ENCODE results near the gene TNFAIP2.

GRCh38 chr14:103085106-103086091 is 37.9 kb upstream of the TNFAIP2 start:
- peak; percentile 53 for TF ChIP-seq CTCF (IDR thresholded peaks at IDR 0.05)
- no peak for TF ChIP-seq EZH2 (IDR thresholded peaks at IDR 0.05)

Measured in neural progenitor cell (in vitro differentiated cells).